HepG2 (cell line): ENCODE measurements around the gene FGL2. TPM values are rescaled to one million over a fixed set of nuclear protein-coding genes. Genes with fewer than 3 reads are reported as not detected.
A peak's percentile ranks its signal among the peaks of the same experiment; 100 is the strongest.

Source experiments
- ATF7-NPFF ChIP-seq: sonication (generic); formaldehyde crosslinking; IDR thresholded peaks from 2 replicates; pipeline ENCODE4 v1.8.1; 2023; ENCODE audit warnings: mild to moderate bottlenecking, low read depth, missing genetic modification reagents, moderate library complexity
- CENPT ChIP-seq: sonication (generic); formaldehyde crosslinking; IDR thresholded peaks from 2 replicates; pipeline ENCODE4 v1.8.0; 2022; ENCODE audit warnings: low read depth, mild to moderate bottlenecking, moderate library complexity, missing genetic modification reagents
- E2F1 ChIP-seq: sonication (generic); formaldehyde crosslinking; IDR thresholded peaks from 2 replicates; pipeline ENCODE4 v1.5.0; 2020; ENCODE audit warnings: missing genetic modification reagents
- HMG20A ChIP-seq: IDR thresholded peaks from 2 replicates; pipeline ENCODE4 v1.6.1; 2016; ENCODE audit warnings: borderline replicate concordance
- HNRNPH1 ChIP-seq: fragments of 200-400 bp; formaldehyde crosslinking; optimal IDR thresholded peaks from 2 replicates; pipeline ENCODE3; 2017; ENCODE audit warnings: mild to moderate bottlenecking, low read depth, low read length
- IKZF4 ChIP-seq: sonication (generic); formaldehyde crosslinking; IDR thresholded peaks from 2 replicates; pipeline ENCODE4 v1.5.1; 2020; ENCODE audit warnings: borderline replicate concordance, mild to moderate bottlenecking, low read depth, missing genetic modification reagents; ENCODE audit errors: not compliant biosample characterization
- NR2C2 ChIP-seq: sonication (generic); formaldehyde crosslinking; IDR thresholded peaks from 2 replicates; pipeline ENCODE4 v1.4.0; 2020; ENCODE audit warnings: missing genetic modification reagents, mild to moderate bottlenecking, moderate library complexity, borderline replicate concordance
- PLRG1 ChIP-seq: fragments of 450-650 bp; conservative IDR thresholded peaks from 2 replicates; pipeline ENCODE4 v1.6.1; 2016
- TEAD3 ChIP-seq: optimal IDR thresholded peaks from 2 replicates; pipeline ENCODE3; 2016; ENCODE audit warnings: borderline replicate concordance
- XBP1 ChIP-seq: sonication (generic); formaldehyde crosslinking; IDR thresholded peaks from 2 replicates; pipeline ENCODE4 v1.5.0; 2020; ENCODE audit warnings: missing genetic modification reagents
- ZBTB33 ChIP-seq: sonication (generic); formaldehyde crosslinking; IDR thresholded peaks from 2 replicates; pipeline ENCODE4 v1.4.0; 2020; ENCODE audit warnings: missing genetic modification reagents
- ZNF274 ChIP-seq: sonication (generic); formaldehyde crosslinking; IDR thresholded peaks from 2 replicates; pipeline ENCODE4 v1.5.1; 2020; ENCODE audit warnings: mild to moderate bottlenecking, missing genetic modification reagents
- ZNF574 ChIP-seq: sonication (generic); formaldehyde crosslinking; IDR thresholded peaks from 2 replicates; pipeline ENCODE4 v1.4.0; 2020; ENCODE audit warnings: missing genetic modification reagents
- ZSCAN21 ChIP-seq: sonication (generic); formaldehyde crosslinking; IDR thresholded peaks from 2 replicates; pipeline ENCODE4 v1.8.0; 2022; ENCODE audit warnings: mild to moderate bottlenecking, missing genetic modification reagents, moderate library complexity, borderline replicate concordance
- polyA plus RNA-seq, 8 experiments: library from polyadenylated mRNA; depleted of rRNA in 3 of 8; stranded (reverse) in 7 of 8; unstranded in 1 of 8; fragments of >200 nt; fragmentation: Illumina TruSeq in 4 of 8; extraction: Trizol in 4 of 8; gene quantifications; 2 replicates each; pipeline versions ENCODE4 v1.2.1 to v1.2.3, GENCODE V29; 2011 to 2016; ENCODE audit warnings: low read depth in 4 of 8, missing spikeins in 1 of 8, mixed read lengths in 1 of 8; ENCODE audit not compliant: insufficient read depth in 1 of 8
- total RNA-seq, 5 experiments: library from RNA; depleted of rRNA; stranded (reverse); fragments of >200 nt; fragmentation: Illumina TruSeq; extraction: Trizol; gene quantifications; 2 replicates each; pipeline ENCODE4 v1.2.3, GENCODE V29; 2016; ENCODE audit warnings: low read depth in 1 of 5
- TF ChIP-seq, protein P1 (sequence below): IDR thresholded peaks from 2 replicates; pipeline ENCODE4 v1.6.1; 2016
- TF ChIP-seq, protein P2 (sequence below): sonication (generic); formaldehyde crosslinking; IDR thresholded peaks from 2 replicates; pipeline ENCODE4 v1.4.0; 2020; ENCODE audit warnings: missing genetic modification reagents, borderline replicate concordance

The FGL2 gene
- total and polyA plus RNA-seq, 2 of the 13 experiments (the other 11 are each of a cell fraction or from before 2014, with no cell fraction given), result 0.04 to 0.15 TPM

DNA sequence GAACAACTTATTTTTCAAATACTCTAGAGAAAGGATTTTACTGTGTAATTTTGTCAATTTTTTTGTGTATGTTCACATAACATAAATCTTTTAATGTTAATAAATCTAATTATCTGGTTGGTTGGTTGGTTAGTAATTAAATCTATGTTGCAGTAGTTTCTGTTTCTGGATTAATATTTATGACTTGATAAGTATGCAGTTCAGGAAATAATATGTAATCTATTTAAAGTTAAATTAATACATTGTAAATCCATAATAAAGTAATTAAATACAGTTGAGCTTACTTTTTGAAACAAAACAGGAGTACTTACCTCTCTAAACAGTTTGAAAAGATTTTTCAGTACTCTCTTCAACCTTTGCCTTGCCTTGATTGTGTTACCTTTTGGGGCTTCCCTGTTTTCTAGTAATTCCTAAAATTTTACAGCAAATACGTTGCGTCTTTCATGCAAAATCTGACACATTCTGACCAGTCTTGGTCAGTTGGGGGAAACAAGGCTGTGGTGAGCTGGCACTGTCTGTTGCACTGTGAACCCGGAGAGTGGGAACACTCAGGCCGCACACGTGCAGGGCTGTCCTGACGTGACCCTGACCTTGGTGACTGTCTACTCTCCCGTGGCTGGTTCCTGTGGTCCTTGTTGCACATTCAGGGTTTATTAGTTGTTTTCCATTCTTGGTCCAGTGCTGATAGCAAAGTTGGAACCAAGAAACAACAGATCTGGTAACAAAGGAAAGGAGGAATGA, 45.6 kb upstream of the FGL2 start (continued):
- TF ChIP-seq, protein P1, sequence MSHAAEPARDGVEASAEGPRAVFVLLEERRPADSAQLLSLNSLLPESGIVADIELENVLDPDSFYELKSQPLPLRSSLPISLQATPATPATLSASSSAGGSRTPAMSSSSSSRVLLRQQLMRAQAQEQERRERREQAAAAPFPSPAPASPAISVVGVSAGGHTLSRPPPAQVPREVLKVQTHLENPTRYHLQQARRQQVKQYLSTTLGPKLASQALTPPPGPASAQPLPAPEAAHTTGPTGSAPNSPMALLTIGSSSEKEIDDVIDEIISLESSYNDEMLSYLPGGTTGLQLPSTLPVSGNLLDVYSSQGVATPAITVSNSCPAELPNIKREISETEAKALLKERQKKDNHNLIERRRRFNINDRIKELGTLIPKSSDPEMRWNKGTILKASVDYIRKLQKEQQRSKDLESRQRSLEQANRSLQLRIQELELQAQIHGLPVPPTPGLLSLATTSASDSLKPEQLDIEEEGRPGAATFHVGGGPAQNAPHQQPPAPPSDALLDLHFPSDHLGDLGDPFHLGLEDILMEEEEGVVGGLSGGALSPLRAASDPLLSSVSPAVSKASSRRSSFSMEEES (CRISPR knock-in tag), result peak; percentile 56; the same call in 1 of the 2 replicates
- TF ChIP-seq TEAD3 (CRISPR knock-in tag), result peak; percentile 79
- TF ChIP-seq ZBTB33 (CRISPR knock-in tag), result no peak
- peak; percentile 79 for TF ChIP-seq HMG20A (CRISPR knock-in tag)
- TF ChIP-seq PLRG1, result no peak
- no peak for TF ChIP-seq IKZF4 (CRISPR knock-in tag)
- TF ChIP-seq ZNF274 (CRISPR knock-in tag), result no peak
- TF ChIP-seq ZSCAN21 (CRISPR knock-in tag), result no peak
- TF ChIP-seq ATF7-NPFF (CRISPR knock-in tag), result no peak
- TF ChIP-seq E2F1 (CRISPR knock-in tag), result no peak
- TF ChIP-seq, protein P2, sequence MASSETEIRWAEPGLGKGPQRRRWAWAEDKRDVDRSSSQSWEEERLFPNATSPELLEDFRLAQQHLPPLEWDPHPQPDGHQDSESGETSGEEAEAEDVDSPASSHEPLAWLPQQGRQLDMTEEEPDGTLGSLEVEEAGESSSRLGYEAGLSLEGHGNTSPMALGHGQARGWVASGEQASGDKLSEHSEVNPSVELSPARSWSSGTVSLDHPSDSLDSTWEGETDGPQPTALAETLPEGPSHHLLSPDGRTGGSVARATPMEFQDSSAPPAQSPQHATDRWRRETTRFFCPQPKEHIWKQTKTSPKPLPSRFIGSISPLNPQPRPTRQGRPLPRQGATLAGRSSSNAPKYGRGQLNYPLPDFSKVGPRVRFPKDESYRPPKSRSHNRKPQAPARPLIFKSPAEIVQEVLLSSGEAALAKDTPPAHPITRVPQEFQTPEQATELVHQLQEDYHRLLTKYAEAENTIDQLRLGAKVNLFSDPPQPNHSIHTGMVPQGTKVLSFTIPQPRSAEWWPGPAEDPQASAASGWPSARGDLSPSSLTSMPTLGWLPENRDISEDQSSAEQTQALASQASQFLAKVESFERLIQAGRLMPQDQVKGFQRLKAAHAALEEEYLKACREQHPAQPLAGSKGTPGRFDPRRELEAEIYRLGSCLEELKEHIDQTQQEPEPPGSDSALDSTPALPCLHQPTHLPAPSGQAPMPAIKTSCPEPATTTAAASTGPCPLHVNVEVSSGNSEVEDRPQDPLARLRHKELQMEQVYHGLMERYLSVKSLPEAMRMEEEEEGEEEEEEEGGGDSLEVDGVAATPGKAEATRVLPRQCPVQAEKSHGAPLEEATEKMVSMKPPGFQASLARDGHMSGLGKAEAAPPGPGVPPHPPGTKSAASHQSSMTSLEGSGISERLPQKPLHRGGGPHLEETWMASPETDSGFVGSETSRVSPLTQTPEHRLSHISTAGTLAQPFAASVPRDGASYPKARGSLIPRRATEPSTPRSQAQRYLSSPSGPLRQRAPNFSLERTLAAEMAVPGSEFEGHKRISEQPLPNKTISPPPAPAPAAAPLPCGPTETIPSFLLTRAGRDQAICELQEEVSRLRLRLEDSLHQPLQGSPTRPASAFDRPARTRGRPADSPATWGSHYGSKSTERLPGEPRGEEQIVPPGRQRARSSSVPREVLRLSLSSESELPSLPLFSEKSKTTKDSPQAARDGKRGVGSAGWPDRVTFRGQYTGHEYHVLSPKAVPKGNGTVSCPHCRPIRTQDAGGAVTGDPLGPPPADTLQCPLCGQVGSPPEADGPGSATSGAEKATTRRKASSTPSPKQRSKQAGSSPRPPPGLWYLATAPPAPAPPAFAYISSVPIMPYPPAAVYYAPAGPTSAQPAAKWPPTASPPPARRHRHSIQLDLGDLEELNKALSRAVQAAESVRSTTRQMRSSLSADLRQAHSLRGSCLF (CRISPR knock-in tag), result no peak
- TF ChIP-seq XBP1 (CRISPR knock-in tag), result no peak
- TF ChIP-seq CENPT (CRISPR knock-in tag), result no peak
- TF ChIP-seq NR2C2 (CRISPR knock-in tag), result peak; percentile 54; the same call in 1 of the 2 replicates
- TF ChIP-seq HNRNPH1, result no peak
- TF ChIP-seq ZNF574 (CRISPR knock-in tag), result peak; percentile 46; the same call in 1 of the 2 replicates
